Astrocyte of the hippocampus (primary cell): ENCODE data around the gene PTGDS.

Source experiments
- DNase-seq: peaks from one replicate; pipeline ENCODE4 v3.0.0; 2011; ENCODE audit warnings: low read depth, low spot score

PTGDS gene

DNA sequence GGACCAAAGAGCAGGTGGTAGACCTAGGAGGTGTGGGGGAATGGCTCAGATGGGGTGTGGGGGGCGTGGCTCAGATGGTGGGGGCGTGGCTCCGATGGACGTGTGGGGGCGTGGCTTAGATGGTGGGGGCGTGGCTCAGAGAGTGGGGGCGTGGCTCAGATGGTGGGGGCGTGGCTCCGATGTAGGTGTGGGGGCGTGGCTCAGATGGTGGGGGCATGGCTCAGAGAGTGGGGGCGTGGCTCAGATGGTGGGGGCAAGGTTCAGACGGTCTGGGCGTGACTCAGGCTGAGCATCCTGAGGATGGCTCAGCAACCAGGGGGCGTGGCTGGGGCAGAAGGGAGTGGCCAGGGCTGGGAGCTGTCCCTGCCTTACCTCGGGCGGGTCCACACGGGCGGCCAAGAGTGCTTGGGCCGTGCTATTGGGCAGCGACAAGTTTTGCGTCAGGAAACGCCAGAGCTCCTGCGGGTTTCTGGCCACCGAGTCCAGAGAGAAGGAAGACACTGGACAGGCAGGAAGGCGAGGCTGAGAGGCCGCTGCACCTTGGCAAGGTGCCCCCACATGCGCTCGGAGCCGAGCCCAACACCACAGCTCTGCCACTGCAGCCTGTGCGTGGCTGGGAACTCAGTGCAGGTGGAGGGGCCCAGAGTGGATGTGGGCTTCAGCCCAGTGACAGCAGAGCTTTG, 44.8 kb downstream of the PTGDS start:
- no peak for DNase-seq

- DNase-seq: no peak
These were observed 45.3 kb downstream of the PTGDS start for GRCh38 chr9:137022662-137023008.

DNA sequence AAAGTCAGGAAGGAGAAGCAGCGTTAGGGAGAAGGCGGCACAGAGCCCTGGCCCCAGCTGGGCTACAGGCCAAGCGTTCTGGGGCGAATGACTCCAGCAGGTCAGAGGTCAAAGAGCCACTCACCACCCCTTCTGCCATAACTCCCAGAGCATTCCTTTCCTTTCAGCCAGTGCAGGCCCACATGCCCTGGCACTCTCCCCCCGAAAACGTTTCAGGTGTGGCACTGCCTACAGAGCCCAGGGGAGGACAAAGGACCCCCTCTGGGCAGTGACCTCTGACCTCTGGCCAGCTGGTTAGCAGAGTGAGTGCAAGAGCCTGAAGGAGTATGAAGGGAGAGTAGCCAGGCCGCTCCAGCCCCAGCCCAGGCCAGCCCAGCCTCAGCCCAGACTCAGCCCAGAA, 45.9 kb downstream of the PTGDS start:
- no peak for DNase-seq

DNA sequence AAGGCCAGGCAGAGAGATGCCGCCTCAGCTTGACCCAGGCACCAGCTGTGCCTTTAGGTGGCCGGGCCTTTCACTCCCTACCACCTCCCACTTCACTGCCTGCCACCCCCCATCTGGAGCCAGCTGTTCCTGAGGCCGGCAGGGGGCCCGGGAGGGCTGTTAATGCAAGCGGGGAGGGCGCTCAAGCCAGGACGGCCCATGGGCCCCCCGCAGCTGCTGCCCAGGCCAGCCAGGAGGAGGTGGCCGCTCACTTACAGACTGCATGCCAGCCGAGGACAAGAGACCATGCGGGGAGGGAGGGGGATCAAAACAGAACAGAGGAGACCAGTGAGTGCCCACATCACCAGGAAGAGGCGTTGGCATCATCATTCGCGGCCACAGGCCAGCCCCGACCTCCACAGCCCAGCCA, 46.3 kb downstream of the PTGDS start:
- DNase-seq: no peak

GRCh38 chr9:137025517-137025966, 48.2 kb downstream of the PTGDS start:
- peak; percentile 65 for DNase-seq

GRCh38 chr9:137026384-137026783, 49.1 kb downstream of the PTGDS start:
- DNase-seq: no peak

- DNase-seq: no peak
These were observed 49.5 kb downstream of the PTGDS start for GRCh38 chr9:137026828-137027227.

DNA sequence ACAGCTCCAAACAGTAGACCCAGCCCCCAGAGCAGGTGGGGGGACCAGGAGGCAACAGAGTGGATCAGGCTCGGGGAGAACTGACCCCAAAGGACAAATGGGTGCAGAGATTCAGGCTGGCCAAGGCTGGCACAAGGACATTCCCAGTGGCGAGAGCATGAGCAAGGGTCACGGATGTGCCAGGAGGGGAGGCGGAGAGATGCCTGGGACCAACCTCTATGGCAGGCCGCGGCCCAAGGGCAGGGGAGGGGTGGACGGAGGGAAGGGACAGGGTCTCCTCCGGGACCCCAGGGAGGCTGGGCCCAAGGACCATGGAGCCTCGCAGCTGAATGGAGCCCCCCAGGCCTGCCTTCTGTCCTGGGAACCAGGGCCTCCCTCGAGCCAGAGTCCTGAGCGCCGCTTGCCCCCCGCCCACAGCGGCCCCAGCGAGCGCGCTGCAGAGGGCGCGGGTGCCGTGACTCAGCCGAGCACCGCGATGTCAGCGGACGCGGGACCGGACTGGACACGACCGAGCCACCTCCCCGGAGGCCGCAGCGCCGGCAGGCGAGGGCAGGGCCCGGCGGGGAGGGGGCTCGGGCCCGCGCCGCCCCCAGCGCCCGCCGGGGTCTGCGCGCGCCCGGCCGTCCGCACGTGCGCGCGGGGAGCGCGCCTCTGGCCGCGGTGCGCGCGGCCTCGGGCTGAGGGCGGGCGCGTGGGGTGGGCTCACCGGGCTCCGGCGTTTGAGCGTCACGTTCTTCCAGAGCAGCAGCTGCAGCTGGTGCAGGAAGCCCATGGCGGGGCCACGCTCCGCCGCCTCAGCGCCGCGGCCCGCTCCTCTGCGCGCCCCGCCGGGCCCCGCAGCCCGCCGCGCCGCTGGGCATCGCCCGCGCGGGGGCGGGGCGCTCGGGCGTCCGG, 50.3 kb downstream of the PTGDS start, which contains the start of gene ABCA2:
ABCA2 (minus strand) TSS at position 869 of the 894 bp plus-strand sequence; CDS start at position 772, 97 bp downstream.
- peak; percentile 57 for DNase-seq

DNA sequence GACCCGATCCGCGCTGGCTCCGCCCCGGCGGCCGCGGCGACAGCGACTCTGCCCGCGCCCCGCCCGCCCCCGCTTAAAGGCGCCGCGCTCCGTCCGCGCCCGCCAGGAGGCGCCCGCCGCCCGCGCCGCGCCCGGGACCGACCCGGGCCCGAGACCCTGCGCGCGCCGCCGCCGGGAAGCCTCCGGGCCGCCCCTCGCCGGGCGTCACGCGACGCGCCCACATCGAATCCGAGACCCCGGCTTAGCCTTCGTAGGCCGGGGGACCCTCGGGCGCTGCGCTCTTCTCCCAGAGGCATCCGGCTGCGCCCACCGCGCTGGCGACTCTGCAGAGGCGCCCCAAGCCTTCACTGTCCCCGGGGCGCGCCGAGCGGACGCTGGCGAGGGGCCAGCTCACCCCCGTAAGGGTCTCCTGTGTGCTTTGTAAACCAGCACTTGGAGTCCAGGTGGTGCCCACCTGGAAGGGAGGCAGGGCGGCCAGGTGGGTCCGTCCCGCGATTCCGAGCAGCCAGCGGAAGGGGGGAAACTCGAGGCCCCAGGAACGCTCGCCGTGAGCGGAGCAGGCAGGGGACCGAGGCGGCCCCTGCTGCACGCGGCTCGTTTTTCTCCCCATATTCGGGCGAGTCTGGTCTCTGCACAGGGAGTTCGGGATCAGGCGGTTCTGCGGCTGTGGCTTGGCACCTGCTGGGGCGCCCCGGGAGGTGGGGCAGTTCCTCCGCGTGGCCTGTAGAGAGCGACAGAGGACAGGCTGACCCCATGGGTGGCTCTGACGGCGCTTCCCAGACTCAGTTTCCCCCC, 51.2 kb downstream of the PTGDS start:
- peak; percentile 79 for DNase-seq

DNA sequence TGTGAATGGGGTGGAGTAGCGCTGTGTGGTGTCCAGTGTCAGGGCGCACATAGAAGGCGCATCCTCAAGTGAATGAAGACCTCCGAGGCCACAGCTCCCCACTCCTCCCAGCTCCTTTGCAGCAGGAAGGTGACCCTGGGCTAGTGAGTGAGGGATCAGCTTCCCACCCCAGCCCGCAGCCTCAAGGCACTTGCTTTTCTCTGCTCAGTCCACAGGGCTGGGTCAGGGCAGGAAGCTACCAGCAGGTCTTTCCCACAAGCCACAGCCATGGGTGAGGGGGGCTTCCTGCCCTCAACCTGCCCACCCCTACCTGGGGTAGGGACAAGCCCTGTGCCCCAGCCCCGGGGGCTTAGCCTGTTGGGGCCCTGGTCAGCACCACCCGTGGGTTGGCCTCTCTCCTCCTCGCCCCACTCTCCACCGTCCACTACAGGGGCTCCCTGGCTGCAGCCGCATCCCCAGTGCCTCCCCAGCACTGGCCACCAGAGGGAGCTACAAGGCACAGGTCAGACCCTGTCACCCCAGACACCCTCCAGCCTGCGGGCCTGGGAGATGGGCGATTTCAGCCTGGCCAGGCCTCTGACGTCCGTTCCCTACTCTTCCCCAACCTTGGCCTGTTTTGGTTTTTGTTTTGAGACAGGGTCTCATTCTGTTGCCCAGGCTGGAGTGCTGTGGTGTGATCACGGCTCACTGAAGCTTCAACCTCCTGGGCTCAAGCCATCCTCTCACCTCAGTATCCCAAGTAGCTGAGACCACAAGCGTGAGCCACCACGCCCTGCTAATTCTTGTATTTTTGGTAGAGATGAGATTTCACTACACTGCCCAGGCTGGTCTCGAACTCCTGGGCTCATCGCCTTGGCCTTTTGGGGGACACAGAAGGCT, 52.0 kb downstream of the PTGDS start:
- DNase-seq: peak; percentile 74

- no peak for DNase-seq
These were observed 52.7 kb downstream of the PTGDS start for GRCh38 chr9:137030006-137030405.

DNA sequence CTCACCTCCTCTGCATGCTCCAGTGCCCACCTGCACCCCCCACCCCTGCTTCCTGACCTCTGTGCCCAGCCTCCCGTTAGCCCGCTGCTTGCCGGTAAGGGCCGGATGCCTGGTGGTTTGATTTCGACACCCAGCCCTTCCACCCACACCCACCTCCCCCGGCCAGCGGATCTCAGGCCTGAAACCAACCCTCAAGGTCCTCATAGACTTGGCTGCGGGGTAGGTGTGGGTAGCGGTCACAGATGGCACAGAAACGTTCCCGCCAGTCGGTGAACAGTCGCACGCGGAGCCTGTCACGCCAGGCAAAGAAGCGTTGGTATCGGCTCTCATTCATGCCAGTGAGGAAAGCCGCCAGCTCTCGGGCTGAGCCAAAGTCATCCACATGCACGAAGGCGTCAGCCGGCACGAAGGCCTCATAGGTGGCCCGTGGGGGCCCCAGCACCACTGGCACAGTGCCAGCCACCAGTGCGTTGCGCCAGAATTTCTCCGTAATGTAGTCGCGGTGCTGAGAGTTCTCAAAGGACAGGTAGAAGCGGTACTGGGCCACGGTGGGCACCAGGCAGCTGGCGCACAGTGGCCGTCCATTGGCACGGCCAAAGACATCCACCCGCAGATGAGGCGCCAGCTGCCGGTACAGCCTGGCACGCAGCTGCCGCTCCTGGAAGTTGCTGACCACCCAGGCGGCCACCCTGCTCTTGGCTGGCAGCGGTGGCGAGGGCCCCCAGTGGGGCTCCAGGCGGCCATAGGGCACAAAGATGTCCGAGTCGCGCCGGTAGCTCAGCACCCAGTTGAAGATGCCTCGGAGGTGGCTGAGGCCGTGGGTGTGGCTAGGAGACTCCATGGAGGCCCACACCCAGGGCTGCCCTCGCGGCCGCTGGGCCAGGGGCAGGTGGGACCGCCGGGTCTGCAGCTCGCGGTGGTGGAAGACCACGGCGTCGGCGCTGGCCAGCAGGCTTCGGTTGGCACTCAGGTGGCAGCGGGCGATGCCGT, 53.5 kb downstream of the PTGDS start:
- no peak for DNase-seq
